ENCODE results near the gene SEMA4G.

Gene SEMA4G

DNA sequence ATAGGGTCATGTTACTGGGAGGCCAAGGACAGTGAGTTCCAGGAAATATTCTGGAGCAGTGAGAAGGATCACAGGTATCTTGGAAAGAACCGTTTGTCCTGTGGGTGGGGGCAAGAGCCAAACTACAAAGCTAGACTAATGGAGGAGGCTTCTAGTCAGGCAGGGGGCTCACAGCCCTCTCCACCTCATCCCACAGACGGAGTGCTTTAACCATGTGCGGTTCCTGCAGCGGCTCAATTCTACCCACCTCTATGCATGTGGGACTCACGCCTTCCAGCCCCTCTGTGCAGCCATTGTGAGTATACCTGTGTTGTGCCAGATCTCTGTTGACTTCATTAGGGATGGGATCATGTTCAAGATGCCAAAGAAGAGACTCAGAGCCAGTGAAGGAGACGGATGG, 8.1 kb downstream of the SEMA4G start (continued):
- no peak for TF ChIP-seq ZNF394 (tag by site-specific recombination; IDR thresholded peaks at IDR 0.05; ENCODE audit: borderline replicate concordance)
- no peak for TF ChIP-seq ZNF777 (tag by site-specific recombination; IDR thresholded peaks at IDR 0.05; ENCODE audit: borderline replicate concordance)
- TF ChIP-seq ZNF600 (tag by site-specific recombination; IDR thresholded peaks at IDR 0.05) = no peak
- TF ChIP-seq ZNF624 (tag by site-specific recombination; IDR thresholded peaks at IDR 0.05) = no peak
- no peak for TF ChIP-seq REPIN1 (tag by site-specific recombination; IDR thresholded peaks at IDR 0.05; ENCODE audit: low read depth)
- no peak for TF ChIP-seq ZBTB8A (tag by site-specific recombination; IDR thresholded peaks at IDR 0.05)
- TF ChIP-seq MEIS1 (CRISPR knock-in tag; IDR thresholded peaks at IDR 0.05; ENCODE audit: borderline replicate concordance) = no peak
- no peak for TF ChIP-seq ZNF266 (tag by site-specific recombination; IDR thresholded peaks at IDR 0.05; ENCODE audit: low read depth)
- TF ChIP-seq HOXA7 (CRISPR knock-in tag; IDR thresholded peaks at IDR 0.05; ENCODE audit: borderline replicate concordance) = no peak

GRCh38 chr10:100978121-100978900, 9.0 kb downstream of the SEMA4G start:
- CTCF ChIA-PET = interaction anchor here (0.6 kb wide), 1 partner anchor 34 kb away, joined by 3 read pairs; no protein-coding TSS in a partner anchor
- TF ChIP-seq ZNF404 (tag by site-specific recombination; IDR thresholded peaks at IDR 0.05) (no peak), HOXC10 (CRISPR knock-in tag; IDR thresholded peaks at IDR 0.05) (no peak), PRDM1 (tag by site-specific recombination; IDR thresholded peaks at IDR 0.05) (no peak), ZBTB20 (tag by site-specific recombination; IDR thresholded peaks at IDR 0.05) (no peak), ZNF654 (tag by site-specific recombination; IDR thresholded peaks at IDR 0.05; ENCODE audit: low read depth) (no peak)
- H3K9me3 ChIP-seq (ENCODE audit: control insufficient read depth, insufficient read depth, low read depth, low read length) = no peaks in the 10 kb centered on the region
- H3K4me1 ChIP-seq (ENCODE audit: control insufficient read depth, insufficient read depth, low read length) = no peaks in the 10 kb centered on the region
- peaks cover 8 to 55% of the 10 kb centered on the region in 2 experiments for H3K36me3 ChIP-seq (ENCODE audit: control insufficient read depth in 2 of 2, insufficient read depth in 1 of 2, low read length in 2 of 2)
- no peak overlapping the region for H3K4me3 ChIP-seq (ENCODE audit: low read depth, low read length)
- POLR2A ChIA-PET = no interaction called here
- H3K27ac ChIP-seq (ENCODE audit: extremely low read depth, low read depth, low read length) = no peak overlapping the region

DNA sequence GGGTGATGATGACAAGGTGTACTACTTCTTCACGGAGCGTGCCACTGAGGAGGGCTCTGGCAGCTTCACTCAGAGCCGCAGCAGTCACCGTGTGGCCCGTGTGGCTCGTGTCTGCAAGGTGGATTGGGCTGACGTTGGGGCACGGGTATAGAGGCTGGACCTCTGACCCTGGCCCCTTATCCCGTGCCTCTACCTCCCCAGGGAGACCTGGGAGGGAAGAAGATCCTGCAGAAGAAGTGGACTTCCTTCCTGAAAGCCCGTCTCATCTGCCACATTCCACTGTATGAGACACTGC, 9.5 kb downstream of the SEMA4G start:
- POLR2A ChIA-PET = no interaction called here

More for the DNA sequence above, 9.5 kb downstream of the SEMA4G start:
- Histone ChIP-seq H3K4me1 (ENCODE audit: control insufficient read depth, insufficient read depth, low read length) (no peaks in the 10 kb centered on the region), H3K36me3 (ENCODE audit: control insufficient read depth in 2 of 2, insufficient read depth in 1 of 2, low read length in 2 of 2) (peaks cover 8 to 58% of the 10 kb centered on the region in 2 experiments), H3K27ac (ENCODE audit: extremely low read depth, low read depth, low read length) (no peak overlapping the region), H3K9me3 (ENCODE audit: control insufficient read depth, insufficient read depth, low read depth, low read length) (no peaks in the 10 kb centered on the region), H3K4me3 (ENCODE audit: low read depth, low read length) (no peak overlapping the region)
- TF ChIP-seq ZBTB7A (tag by site-specific recombination; IDR thresholded peaks at IDR 0.05; ENCODE audit: low read depth) (no peak), ZNF266 (tag by site-specific recombination; IDR thresholded peaks at IDR 0.05; ENCODE audit: low read depth) (no peak), ZNF837 (tag by site-specific recombination; IDR thresholded peaks at IDR 0.05) (no peak), ZNF48 (tag by site-specific recombination; IDR thresholded peaks at IDR 0.05) (no peak), ZNF677 (tag by site-specific recombination; IDR thresholded peaks at IDR 0.05) (no peak), ZNF341 (tag by site-specific recombination; IDR thresholded peaks at IDR 0.05; ENCODE audit: low read depth) (no peak), ZNF426 (tag by site-specific recombination; IDR thresholded peaks at IDR 0.05) (no peak)
- TF ChIP-seq, protein P1, sequence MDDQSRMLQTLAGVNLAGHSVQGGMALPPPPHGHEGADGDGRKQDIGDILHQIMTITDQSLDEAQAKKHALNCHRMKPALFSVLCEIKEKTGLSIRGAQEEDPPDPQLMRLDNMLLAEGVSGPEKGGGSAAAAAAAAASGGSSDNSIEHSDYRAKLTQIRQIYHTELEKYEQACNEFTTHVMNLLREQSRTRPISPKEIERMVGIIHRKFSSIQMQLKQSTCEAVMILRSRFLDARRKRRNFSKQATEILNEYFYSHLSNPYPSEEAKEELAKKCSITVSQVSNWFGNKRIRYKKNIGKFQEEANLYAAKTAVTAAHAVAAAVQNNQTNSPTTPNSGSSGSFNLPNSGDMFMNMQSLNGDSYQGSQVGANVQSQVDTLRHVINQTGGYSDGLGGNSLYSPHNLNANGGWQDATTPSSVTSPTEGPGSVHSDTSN (CRISPR knock-in tag; IDR thresholded peaks at IDR 0.05) = no peak
- TF ChIP-seq, protein P2, sequence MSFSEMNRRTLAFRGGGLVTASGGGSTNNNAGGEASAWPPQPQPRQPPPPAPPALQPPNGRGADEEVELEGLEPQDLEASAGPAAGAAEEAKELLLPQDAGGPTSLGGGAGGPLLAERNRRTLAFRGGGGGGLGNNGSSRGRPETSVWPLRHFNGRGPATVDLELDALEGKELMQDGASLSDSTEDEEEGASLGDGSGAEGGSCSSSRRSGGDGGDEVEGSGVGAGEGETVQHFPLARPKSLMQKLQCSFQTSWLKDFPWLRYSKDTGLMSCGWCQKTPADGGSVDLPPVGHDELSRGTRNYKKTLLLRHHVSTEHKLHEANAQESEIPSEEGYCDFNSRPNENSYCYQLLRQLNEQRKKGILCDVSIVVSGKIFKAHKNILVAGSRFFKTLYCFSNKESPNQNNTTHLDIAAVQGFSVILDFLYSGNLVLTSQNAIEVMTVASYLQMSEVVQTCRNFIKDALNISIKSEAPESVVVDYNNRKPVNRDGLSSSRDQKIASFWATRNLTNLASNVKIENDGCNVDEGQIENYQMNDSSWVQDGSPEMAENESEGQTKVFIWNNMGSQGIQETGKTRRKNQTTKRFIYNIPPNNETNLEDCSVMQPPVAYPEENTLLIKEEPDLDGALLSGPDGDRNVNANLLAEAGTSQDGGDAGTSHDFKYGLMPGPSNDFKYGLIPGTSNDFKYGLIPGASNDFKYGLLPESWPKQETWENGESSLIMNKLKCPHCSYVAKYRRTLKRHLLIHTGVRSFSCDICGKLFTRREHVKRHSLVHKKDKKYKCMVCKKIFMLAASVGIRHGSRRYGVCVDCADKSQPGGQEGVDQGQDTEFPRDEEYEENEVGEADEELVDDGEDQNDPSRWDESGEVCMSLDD (tag by site-specific recombination; IDR thresholded peaks at IDR 0.05) = no peak
- CTCF ChIA-PET = interaction anchor here (0.6 kb wide), 1 partner anchor 33 kb away, joined by 3 read pairs; no protein-coding TSS in a partner anchor

Measured in HEK293 (cell line).